ENCODE data around the gene TMEM184B.
A peak's percentile ranks its signal among the peaks of the same experiment; 100 is the strongest.

Gene TMEM184B

DNA sequence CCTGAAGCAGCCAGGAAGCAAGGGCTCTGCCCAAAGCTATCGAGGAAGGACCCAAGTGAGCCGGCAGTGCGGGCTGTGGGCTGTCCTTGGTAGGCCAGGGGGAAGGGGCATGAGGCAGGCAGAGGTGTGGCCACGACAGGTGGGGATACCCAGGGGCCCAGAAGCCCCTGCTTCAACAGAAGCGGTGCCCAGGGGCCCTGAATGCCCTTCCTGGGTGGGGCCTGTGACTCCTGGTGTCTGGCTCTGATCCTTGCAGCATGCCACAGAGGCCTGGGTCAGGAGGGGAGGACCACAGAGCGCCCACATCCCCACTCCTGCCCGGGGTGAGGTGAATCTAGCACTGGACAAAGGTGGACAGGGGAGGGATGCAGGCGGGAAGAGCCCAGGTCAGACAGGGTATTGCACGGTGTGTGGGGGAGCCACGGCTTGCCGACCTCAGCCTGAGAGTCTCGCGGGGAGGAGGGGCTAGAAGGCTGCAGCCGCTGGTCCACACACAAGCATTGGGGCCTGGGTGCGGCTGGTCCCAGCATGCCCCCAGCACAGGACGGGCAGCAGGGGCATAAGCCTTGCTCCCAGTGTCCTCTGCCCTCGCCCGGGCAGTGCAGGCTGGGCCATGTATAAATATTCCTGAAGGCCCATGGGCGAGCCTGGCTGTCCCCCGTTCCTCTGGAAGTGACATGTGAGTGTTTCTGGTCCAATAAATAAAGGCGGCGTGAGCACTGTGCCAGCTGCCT, 52.0 kb downstream of the TMEM184B start:
- H3K9me3 Mint-ChIP-seq = no peaks in the 10 kb centered on the region
- peaks cover 7% of the 10 kb centered on the region for H3K36me3 Mint-ChIP-seq (ENCODE audit: low read depth)
- H3K4me3 Mint-ChIP-seq = no peak overlapping the region
- H3K27me3 Mint-ChIP-seq = no peaks in the 10 kb centered on the region
- H3K4me1 Mint-ChIP-seq (ENCODE audit: low read depth) = peaks cover 18% of the 10 kb centered on the region
- H3K27ac Mint-ChIP-seq = no peak overlapping the region

- Mint-ChIP-seq H3K9me3 (no peaks in the 10 kb centered on the region), H3K27ac (no peak overlapping the region), H3K4me1 (ENCODE audit: low read depth) (peaks cover 19% of the 10 kb centered on the region), H3K4me3 (no peak overlapping the region), H3K27me3 (no peaks in the 10 kb centered on the region), H3K36me3 (ENCODE audit: low read depth) (peaks cover 11% of the 10 kb centered on the region)
Measured at GRCh38 chr22:38220163-38220562, 52.6 kb downstream of the TMEM184B start.

GRCh38 chr22:38219632-38220031, 53.2 kb downstream of the TMEM184B start:
- no peak overlapping the region for H3K27ac Mint-ChIP-seq
- H3K9me3 Mint-ChIP-seq = no peaks in the 10 kb centered on the region
- no peak overlapping the region for H3K4me3 Mint-ChIP-seq
- H3K4me1 Mint-ChIP-seq (ENCODE audit: low read depth) = peaks cover 23% of the 10 kb centered on the region
- no peaks in the 10 kb centered on the region for H3K27me3 Mint-ChIP-seq
- peaks cover 15% of the 10 kb centered on the region for H3K36me3 Mint-ChIP-seq (ENCODE audit: low read depth)

DNA sequence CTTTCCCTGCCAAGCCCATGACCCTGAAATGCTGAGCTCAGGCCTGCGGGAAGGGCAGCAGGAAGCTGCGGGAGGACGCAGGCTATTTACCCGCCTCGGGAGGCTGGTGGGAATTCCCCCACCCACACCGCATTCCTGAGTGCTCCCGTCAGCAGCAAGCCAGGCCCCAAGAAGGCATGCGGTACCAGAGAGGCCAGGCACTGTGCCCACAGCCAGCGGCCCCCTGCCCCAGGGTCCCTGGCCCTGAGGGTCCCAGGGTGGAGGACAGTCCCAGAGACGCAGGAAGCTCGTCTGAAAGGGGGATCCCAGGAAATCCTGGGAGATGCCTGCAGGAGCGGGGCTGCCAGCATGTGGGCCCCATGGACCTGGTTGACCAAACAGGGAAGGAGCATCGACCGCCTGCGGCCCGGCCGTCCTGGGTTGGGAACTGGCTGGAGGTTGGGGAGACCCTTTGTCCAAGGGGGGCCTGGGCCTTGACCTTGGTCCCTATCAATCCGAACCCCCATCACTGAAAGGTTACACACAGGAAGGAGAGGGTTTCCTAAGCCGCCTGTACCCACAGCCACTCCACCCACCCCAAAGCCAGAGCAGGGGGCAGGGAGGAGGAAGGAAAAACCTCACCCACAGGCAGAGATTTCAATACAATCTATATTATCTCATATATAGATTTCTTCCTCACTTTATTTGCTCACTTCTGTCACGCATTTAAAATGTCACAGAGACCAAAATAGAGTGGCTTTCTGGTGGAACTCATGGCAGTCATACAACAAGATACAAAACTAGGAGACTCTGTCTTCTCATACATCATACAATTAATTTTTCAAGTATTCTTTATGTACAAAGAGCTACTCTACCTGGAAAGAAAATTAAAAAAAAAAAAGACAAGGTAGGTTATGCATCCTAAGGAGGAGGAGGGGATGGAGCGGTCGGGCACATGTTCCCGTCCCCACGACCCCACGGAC, 53.9 kb downstream of the TMEM184B start:
- Mint-ChIP-seq H3K36me3 (ENCODE audit: low read depth) (peaks cover 15% of the 10 kb centered on the region), H3K4me1 (ENCODE audit: low read depth) (peaks cover 25% of the 10 kb centered on the region), H3K27ac (peak overlapping the region; percentile 73)

DNA sequence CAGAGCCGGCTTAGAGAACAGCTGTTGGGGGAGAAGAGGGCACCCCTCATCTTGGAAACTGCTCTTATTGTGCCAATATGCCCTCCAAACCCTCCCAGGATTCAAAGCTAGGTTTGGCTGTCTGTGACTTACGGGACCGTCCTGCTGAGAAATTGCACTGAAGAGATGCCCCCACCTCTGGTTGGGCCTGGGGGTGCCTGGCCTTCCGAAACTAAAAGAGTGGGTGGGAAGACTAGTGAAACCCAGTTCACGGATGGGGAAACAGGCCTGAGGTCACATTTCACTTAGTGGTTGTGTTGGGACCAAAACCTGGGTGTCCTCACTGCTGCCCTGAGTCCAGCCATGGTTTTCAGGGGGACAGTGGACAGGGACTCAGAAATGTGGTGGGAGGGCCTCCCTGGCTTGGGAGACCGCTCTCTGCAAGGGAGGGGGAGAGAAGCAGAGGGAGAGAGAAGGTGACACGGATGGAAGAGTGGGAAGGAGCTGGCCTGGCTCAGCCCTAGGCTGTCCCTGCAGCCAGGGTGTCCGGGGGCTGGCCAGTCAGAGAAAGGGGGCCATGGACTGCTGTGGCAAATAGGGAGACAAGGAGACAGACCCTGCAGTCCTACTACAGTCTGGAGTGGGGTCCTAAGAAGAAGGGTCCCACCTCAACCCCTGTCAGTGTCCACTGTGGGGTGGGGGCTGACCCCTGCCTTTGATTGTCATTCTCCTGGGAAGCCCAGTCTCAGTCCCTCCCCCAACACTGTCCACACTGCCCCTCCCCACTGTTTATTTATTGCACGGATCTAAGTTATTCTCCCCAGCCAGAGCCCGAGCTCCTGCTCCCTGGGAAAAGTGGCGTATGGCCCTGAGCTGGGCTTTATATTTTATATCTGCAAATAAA, 57.4 kb downstream of the TMEM184B start:
- peaks cover 12% of the 10 kb centered on the region for H3K36me3 Mint-ChIP-seq (ENCODE audit: low read depth)

More for the DNA sequence above, 53.9 kb downstream of the TMEM184B start:
- no peak overlapping the region for H3K4me3 Mint-ChIP-seq
- no peaks in the 10 kb centered on the region for H3K27me3 Mint-ChIP-seq
- H3K9me3 Mint-ChIP-seq = no peaks in the 10 kb centered on the region

DNA sequence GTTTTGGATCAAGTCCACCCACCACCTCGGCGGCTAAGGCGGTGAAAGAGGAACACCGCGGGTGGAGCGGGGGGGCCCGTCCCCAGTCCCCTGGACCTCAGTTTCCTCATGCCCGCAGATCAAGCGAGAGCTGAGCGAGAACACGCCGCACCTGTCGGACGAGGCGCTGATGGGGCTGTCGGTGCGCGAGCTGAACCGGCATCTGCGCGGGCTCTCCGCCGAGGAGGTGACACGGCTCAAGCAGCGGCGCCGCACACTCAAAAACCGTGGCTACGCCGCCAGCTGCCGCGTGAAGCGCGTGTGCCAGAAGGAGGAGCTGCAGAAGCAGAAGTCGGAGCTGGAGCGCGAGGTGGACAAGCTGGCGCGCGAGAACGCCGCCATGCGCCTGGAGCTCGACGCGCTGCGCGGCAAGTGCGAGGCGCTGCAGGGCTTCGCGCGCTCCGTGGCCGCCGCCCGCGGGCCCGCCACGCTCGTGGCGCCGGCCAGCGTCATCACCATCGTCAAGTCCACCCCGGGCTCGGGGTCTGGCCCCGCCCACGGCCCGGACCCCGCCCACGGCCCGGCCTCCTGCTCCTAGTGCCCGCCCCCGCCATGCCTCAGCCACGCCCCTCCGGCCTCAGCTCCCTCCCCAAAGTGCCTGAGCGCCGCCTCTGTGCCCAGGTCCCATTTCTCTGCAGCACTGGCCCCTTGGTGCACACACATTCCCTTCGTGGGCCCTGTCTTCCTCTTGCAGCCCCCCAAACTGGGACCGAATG, 58.3 kb downstream of the TMEM184B start:
- Mint-ChIP-seq H3K4me1 (ENCODE audit: low read depth) (peaks cover 40% of the 10 kb centered on the region), H3K27ac (no peak overlapping the region)

More for the DNA sequence above, 57.4 kb downstream of the TMEM184B start:
- no peaks in the 10 kb centered on the region for H3K27me3 Mint-ChIP-seq
- no peak overlapping the region for H3K27ac Mint-ChIP-seq
- peaks cover 35% of the 10 kb centered on the region for H3K4me1 Mint-ChIP-seq (ENCODE audit: low read depth)
- no peak overlapping the region for H3K4me3 Mint-ChIP-seq
- no peaks in the 10 kb centered on the region for H3K9me3 Mint-ChIP-seq

DNA sequence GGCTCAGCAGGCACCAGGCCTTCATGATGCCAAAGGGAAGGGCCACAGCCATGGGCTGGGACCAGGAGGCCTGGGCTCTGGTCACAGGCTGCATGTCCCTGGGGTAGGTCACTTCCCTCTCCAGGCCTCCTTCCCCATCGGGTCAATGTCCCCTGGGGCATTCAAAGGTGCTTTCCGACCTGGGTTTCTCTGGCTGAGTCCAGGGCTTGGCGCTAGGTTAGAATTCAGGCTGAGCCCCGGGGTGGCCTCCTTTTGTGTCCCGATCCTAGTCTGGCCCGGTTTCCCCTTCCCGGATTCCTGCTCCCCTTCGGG, 58.9 kb downstream of the TMEM184B start:
- no peak overlapping the region for H3K4me3 Mint-ChIP-seq
- H3K9me3 Mint-ChIP-seq = no peaks in the 10 kb centered on the region
- H3K27me3 Mint-ChIP-seq = no peaks in the 10 kb centered on the region
- H3K4me1 Mint-ChIP-seq (ENCODE audit: low read depth) = peaks cover 35% of the 10 kb centered on the region
- H3K27ac Mint-ChIP-seq = no peak overlapping the region
- peaks cover 12% of the 10 kb centered on the region for H3K36me3 Mint-ChIP-seq (ENCODE audit: low read depth)

More for the DNA sequence above, 58.3 kb downstream of the TMEM184B start:
- Mint-ChIP-seq H3K36me3 (ENCODE audit: low read depth) (peaks cover 12% of the 10 kb centered on the region), H3K27me3 (no peaks in the 10 kb centered on the region), H3K9me3 (no peaks in the 10 kb centered on the region), H3K4me3 (no peak overlapping the region)

- Mint-ChIP-seq H3K36me3 (ENCODE audit: low read depth) (peaks cover 12% of the 10 kb centered on the region), H3K9me3 (no peaks in the 10 kb centered on the region), H3K4me3 (no peak overlapping the region), H3K4me1 (ENCODE audit: low read depth) (peaks cover 33% of the 10 kb centered on the region), H3K27me3 (no peaks in the 10 kb centered on the region), H3K27ac (peak overlapping the region; percentile 27)
Measured at GRCh38 chr22:38213319-38213989, 59.4 kb downstream of the TMEM184B start.

GRCh38 chr22:38212442-38212841, 60.4 kb downstream of the TMEM184B start:
- Mint-ChIP-seq H3K36me3 (ENCODE audit: low read depth) (peaks cover 12% of the 10 kb centered on the region), H3K9me3 (no peaks in the 10 kb centered on the region), H3K4me3 (no peak overlapping the region), H3K4me1 (ENCODE audit: low read depth) (peaks cover 29% of the 10 kb centered on the region), H3K27me3 (no peaks in the 10 kb centered on the region), H3K27ac (no peak overlapping the region)

GRCh38 chr22:38211556-38211955, 61.3 kb downstream of the TMEM184B start:
- Mint-ChIP-seq H3K27ac (no peak overlapping the region), H3K9me3 (no peaks in the 10 kb centered on the region), H3K36me3 (ENCODE audit: low read depth) (peaks cover 11% of the 10 kb centered on the region), H3K27me3 (no peaks in the 10 kb centered on the region), H3K4me3 (no peak overlapping the region), H3K4me1 (ENCODE audit: low read depth) (peaks cover 29% of the 10 kb centered on the region)

GRCh38 chr22:38208551-38208968, 64.2 kb downstream of the TMEM184B start:
- Mint-ChIP-seq H3K27ac (no peak overlapping the region), H3K27me3 (no peaks in the 10 kb centered on the region), H3K4me1 (ENCODE audit: low read depth) (peaks cover 34% of the 10 kb centered on the region), H3K4me3 (no peak overlapping the region), H3K36me3 (ENCODE audit: low read depth) (no peaks in the 10 kb centered on the region), H3K9me3 (no peaks in the 10 kb centered on the region)

DNA sequence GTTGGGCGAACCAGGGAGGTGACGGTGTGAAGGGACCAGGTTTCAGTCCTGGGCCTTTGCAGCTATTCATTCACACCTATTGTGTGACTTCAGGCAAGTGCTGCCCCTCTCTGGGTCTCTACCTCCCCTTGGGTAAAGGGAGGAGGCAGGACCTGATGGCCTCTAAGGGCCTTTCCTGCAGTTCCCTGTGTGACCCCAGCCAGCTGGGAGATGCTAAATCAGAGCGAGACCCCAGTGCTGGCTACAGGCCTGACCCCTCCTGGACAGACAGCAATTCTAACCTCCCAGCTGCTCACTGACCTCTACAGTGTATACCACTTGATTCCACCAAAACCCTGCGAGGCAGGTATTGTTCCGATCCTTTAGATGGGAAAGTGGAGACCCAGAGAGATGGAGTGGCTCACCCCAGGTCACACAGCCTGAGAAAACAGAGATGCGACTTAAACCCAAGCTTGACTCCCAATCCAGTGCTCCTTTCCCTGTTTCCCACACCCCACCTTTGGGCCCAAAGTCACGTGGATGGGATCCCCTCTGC, 64.8 kb downstream of the TMEM184B start:
- H3K36me3 Mint-ChIP-seq (ENCODE audit: low read depth) = no peaks in the 10 kb centered on the region
- H3K27ac Mint-ChIP-seq = no peak overlapping the region
- H3K27me3 Mint-ChIP-seq = no peaks in the 10 kb centered on the region
- H3K9me3 Mint-ChIP-seq = no peaks in the 10 kb centered on the region
- H3K4me3 Mint-ChIP-seq = no peak overlapping the region
- peaks cover 34% of the 10 kb centered on the region for H3K4me1 Mint-ChIP-seq (ENCODE audit: low read depth)

DNA sequence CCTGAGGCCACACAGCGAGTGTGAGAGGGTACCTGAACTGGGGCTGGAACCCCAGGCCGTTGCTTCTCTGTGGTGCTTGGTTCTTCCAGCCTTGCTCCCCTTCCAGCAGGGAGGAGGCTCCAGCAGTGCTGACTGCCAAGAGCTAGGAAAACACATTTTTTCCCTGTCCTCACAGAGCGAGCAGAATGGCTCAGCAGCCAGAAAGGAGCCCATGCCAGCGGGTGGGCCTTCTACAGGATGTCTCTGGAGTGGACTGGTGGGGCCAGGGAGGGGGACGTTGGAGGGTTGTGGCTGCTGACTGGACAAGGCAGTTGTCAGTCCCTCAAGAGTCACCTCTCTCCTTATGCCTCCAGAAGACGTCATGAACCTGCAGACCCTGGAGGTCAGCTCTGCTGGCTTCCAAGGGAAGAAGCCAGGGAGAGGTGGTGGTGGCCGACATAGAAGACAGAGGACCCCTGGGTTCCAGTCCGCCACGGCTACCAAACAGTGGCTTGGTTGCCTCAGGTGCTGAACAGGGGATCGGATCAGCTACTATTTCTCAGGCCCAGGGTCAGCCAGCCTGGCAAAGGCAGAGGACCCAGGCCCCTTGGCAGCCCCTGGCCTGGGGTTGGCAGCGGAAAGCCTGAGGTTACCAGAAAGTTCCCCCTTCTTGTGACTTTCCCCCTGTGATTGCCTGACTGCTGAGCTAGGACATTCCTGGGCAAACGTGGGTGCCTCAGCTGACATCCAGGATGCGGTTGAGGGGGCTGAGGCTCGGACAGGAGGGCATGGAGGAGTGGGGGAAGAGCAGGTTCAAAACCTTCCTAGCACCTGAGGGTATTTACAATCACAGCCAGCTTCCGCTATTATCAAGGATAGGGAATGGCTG, 67.3 kb downstream of the TMEM184B start:
- no peak overlapping the region for H3K4me3 Mint-ChIP-seq
- no peaks in the 10 kb centered on the region for H3K36me3 Mint-ChIP-seq (ENCODE audit: low read depth)
- H3K27ac Mint-ChIP-seq = no peak overlapping the region
- peaks cover 47% of the 10 kb centered on the region for H3K4me1 Mint-ChIP-seq (ENCODE audit: low read depth)
- H3K9me3 Mint-ChIP-seq = no peaks in the 10 kb centered on the region
- H3K27me3 Mint-ChIP-seq = no peaks in the 10 kb centered on the region

All from stimulated activated naive CD8-positive, alpha-beta T cell treated with anti-CD3 and anti-CD28 coated beads, Interleukin-15, Interleukin-2, amounts not matched to agents 100 ng/mL and 50 ng/mL, for 24 hours (primary cell).